ENCODE results near the gene MPHOSPH9.

DNA sequence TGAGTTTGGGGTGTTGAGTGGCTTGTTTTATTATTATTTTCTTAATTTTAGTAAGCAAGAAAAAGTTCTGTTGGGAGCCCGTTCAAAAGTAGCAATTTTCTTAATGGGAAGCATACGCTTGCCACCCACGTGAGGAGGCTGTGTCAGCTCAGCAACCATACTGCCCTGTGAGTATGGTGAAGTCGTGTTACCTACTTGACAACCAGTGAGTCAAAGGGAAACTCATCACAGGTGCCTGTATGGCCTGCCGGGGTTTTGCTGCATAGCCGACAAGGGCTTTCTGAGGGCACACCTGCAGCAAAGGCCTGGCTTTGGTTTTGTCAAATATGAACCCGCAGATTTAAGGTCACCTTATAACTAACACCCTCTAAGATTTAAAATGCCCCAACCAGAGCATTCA is 113.1 kb downstream of the MPHOSPH9 start:
- TF ChIP-seq, protein P1, sequence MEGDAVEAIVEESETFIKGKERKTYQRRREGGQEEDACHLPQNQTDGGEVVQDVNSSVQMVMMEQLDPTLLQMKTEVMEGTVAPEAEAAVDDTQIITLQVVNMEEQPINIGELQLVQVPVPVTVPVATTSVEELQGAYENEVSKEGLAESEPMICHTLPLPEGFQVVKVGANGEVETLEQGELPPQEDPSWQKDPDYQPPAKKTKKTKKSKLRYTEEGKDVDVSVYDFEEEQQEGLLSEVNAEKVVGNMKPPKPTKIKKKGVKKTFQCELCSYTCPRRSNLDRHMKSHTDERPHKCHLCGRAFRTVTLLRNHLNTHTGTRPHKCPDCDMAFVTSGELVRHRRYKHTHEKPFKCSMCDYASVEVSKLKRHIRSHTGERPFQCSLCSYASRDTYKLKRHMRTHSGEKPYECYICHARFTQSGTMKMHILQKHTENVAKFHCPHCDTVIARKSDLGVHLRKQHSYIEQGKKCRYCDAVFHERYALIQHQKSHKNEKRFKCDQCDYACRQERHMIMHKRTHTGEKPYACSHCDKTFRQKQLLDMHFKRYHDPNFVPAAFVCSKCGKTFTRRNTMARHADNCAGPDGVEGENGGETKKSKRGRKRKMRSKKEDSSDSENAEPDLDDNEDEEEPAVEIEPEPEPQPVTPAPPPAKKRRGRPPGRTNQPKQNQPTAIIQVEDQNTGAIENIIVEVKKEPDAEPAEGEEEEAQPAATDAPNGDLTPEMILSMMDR (IDR thresholded peaks at IDR 0.05) = no peak
- TF ChIP-seq POLR2A (IDR thresholded peaks at IDR 0.05) = no peak

Measured in uterus (tissue), 2 donors.